HepG2 (cell line): ENCODE data around the gene F12. TPM values are rescaled to one million over a fixed set of nuclear protein-coding genes. Genes with fewer than 3 reads are reported as not detected.

Source experiments
- ATF3 ChIP-seq: sonication (generic); formaldehyde crosslinking; IDR thresholded peaks from 2 replicates; pipeline ENCODE4 v1.4.0; 2020; ENCODE audit warnings: missing genetic modification reagents
- BCL6 ChIP-seq: IDR thresholded peaks from 2 replicates; pipeline ENCODE4 v1.6.1; 2016; ENCODE audit warnings: missing genetic modification reagents, missing compliant biosample characterization
- DMTF1 ChIP-seq: sonication (generic); formaldehyde crosslinking; IDR thresholded peaks from 2 replicates; pipeline ENCODE4 v1.4.0; 2020; ENCODE audit warnings: mild to moderate bottlenecking, missing genetic modification reagents
- FOXJ3 ChIP-seq: sonication (generic); formaldehyde crosslinking; IDR thresholded peaks from 2 replicates; pipeline ENCODE4 v1.4.0; 2020; ENCODE audit warnings: missing genetic modification reagents, mild to moderate bottlenecking, borderline replicate concordance
- HIVEP1 ChIP-seq: sonication (generic); formaldehyde crosslinking; IDR thresholded peaks from 2 replicates; pipeline ENCODE4 v1.4.0; 2020; ENCODE audit warnings: mild to moderate bottlenecking, missing genetic modification reagents
- MATR3 ChIP-seq: sonication (generic); formaldehyde crosslinking; IDR thresholded peaks from 2 replicates; pipeline ENCODE4 v1.4.0; 2020; ENCODE audit warnings: missing genetic modification reagents
- NFE2L1 ChIP-seq: sonication (generic); formaldehyde crosslinking; IDR thresholded peaks from 2 replicates; pipeline ENCODE4 v1.4.0; 2020; ENCODE audit warnings: missing genetic modification reagents, mild to moderate bottlenecking, borderline replicate concordance
- PATZ1 ChIP-seq: sonication (generic); formaldehyde crosslinking; IDR thresholded peaks from 2 replicates; pipeline ENCODE4 v1.4.0; 2020; ENCODE audit warnings: missing genetic modification reagents
- REL ChIP-seq: sonication (generic); formaldehyde crosslinking; conservative IDR thresholded peaks from 2 replicates; pipeline ENCODE4 v1.8.0; 2022; ENCODE audit warnings: mild to moderate bottlenecking, missing genetic modification reagents, moderate library complexity
- SMAD3 ChIP-seq: sonication (generic); formaldehyde crosslinking; IDR thresholded peaks from 2 replicates; pipeline ENCODE4 v1.4.0; 2020; ENCODE audit warnings: missing genetic modification reagents
- SP4 ChIP-seq: sonication (generic); formaldehyde crosslinking; IDR thresholded peaks from 2 replicates; pipeline ENCODE4 v1.8.1; 2023; ENCODE audit warnings: mild to moderate bottlenecking, missing genetic modification reagents
- SRSF1 ChIP-seq: fragments of 200-400 bp; formaldehyde crosslinking; optimal IDR thresholded peaks from 2 replicates; pipeline ENCODE3; 2017; ENCODE audit warnings: mild to moderate bottlenecking, low read depth, low read length, moderate library complexity
- TBX2 ChIP-seq: sonication (generic); formaldehyde crosslinking; IDR thresholded peaks from 2 replicates; pipeline ENCODE4 v1.5.0; 2020; ENCODE audit warnings: missing genetic modification reagents, mild to moderate bottlenecking, borderline replicate concordance
- ZNF329 ChIP-seq: sonication (generic); formaldehyde crosslinking; IDR thresholded peaks from 2 replicates; pipeline ENCODE4 v1.9.0; 2021; ENCODE audit warnings: low read depth, mild to moderate bottlenecking, missing genetic modification reagents
- ZNF354B ChIP-seq: sonication (generic); formaldehyde crosslinking; IDR thresholded peaks from 2 replicates; pipeline ENCODE4 v1.8.0; 2022; ENCODE audit warnings: mild to moderate bottlenecking, missing genetic modification reagents
- ZNF383 ChIP-seq: sonication (generic); formaldehyde crosslinking; IDR thresholded peaks from 2 replicates; pipeline ENCODE4 v1.4.0; 2020; ENCODE audit warnings: missing genetic modification reagents, mild to moderate bottlenecking, borderline replicate concordance
- ZNF749 ChIP-seq: sonication (generic); formaldehyde crosslinking; IDR thresholded peaks from 2 replicates; pipeline ENCODE4 v1.8.0; 2022; ENCODE audit warnings: mild to moderate bottlenecking, missing genetic modification reagents, moderate library complexity, borderline replicate concordance
- polyA plus RNA-seq, 8 experiments: library from polyadenylated mRNA; depleted of rRNA in 3 of 8; stranded (reverse) in 7 of 8; unstranded in 1 of 8; fragments of >200 nt; fragmentation: Illumina TruSeq in 4 of 8; extraction: Trizol in 4 of 8; gene quantifications; 2 replicates each; pipeline versions ENCODE4 v1.2.1 to v1.2.3, GENCODE V29; 2011 to 2016; ENCODE audit warnings: low read depth in 4 of 8, missing spikeins in 1 of 8, mixed read lengths in 1 of 8; ENCODE audit not compliant: insufficient read depth in 1 of 8
- total RNA-seq, 5 experiments: library from RNA; depleted of rRNA; stranded (reverse); fragments of >200 nt; fragmentation: Illumina TruSeq; extraction: Trizol; gene quantifications; 2 replicates each; pipeline ENCODE4 v1.2.3, GENCODE V29; 2016; ENCODE audit warnings: low read depth in 1 of 5
- TF ChIP-seq, protein P1 (sequence below): sonication (generic); formaldehyde crosslinking; IDR thresholded peaks from 2 replicates; pipeline ENCODE4 v1.5.0; 2020; ENCODE audit warnings: missing genetic modification reagents
- TF ChIP-seq, protein P2 (sequence below): sonication (generic); formaldehyde crosslinking; IDR thresholded peaks from 2 replicates; pipeline ENCODE4 v1.4.0; 2020; ENCODE audit warnings: mild to moderate bottlenecking, missing genetic modification reagents
- TF ChIP-seq, protein P3 (sequence below): fragments of 450-650 bp; IDR thresholded peaks from 2 replicates; pipeline ENCODE4 v1.6.1; 2017; ENCODE audit warnings: mild to moderate bottlenecking

The F12 gene
- total and polyA plus RNA-seq, 2 of the 13 experiments (the other 11 are each of a cell fraction or from before 2014, with no cell fraction given), result 2.5 to 3.0 TPM

DNA sequence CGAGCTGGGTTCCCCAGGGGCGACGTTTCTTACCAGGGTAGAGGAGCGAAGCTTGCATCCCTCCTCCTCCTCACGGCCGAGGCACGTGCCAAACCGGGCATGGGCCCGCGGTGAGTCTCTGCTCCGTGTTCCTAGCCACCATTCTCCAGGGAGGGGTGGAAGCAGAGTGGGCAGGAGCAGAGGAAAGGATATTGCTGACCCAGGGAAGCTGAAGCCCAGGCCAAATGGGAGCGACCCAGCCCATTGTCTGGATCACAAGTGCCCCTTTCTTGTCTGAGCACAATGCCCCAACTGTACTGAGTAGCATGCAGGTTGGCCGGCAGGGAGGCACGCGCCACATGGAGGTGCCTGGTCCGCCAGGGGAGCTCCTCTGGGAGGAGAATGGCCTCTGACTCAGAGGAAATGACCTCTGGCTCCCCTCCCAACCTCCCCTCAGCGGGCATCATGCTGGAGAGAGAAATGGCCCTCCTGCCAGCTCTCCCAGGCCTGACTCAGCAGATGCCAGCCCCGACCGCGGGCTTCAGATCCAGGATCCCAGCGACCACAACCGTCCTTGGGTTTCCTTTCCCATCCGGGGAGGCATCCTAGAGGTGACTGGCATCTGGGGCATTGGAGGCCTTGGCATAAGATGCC is 38.4 kb upstream of the F12 start (continued):
- TF ChIP-seq PATZ1 (peak; percentile 74), MATR3 (no peak), ZNF749 (CRISPR knock-in tag) (no peak), ATF3 (CRISPR knock-in tag) (peak; percentile 54; the same call in 1 of the 2 replicates), ZNF329 (no peak), DMTF1 (no peak), ZNF383 (CRISPR knock-in tag) (no peak), REL (CRISPR knock-in tag) (no peak), FOXJ3 (CRISPR knock-in tag) (no peak), SMAD3 (no peak), TBX2 (CRISPR knock-in tag) (peak; percentile 62; the same call in 1 of the 2 replicates), NFE2L1 (CRISPR knock-in tag) (no peak), SP4 (CRISPR knock-in tag) (no peak), SRSF1 (peak; percentile 27), ZNF354B (no peak), HIVEP1 (CRISPR knock-in tag) (peak; percentile 87), BCL6 (CRISPR knock-in tag) (peak; percentile 20; the same call in 1 of the 2 replicates)
- TF ChIP-seq, protein P1, sequence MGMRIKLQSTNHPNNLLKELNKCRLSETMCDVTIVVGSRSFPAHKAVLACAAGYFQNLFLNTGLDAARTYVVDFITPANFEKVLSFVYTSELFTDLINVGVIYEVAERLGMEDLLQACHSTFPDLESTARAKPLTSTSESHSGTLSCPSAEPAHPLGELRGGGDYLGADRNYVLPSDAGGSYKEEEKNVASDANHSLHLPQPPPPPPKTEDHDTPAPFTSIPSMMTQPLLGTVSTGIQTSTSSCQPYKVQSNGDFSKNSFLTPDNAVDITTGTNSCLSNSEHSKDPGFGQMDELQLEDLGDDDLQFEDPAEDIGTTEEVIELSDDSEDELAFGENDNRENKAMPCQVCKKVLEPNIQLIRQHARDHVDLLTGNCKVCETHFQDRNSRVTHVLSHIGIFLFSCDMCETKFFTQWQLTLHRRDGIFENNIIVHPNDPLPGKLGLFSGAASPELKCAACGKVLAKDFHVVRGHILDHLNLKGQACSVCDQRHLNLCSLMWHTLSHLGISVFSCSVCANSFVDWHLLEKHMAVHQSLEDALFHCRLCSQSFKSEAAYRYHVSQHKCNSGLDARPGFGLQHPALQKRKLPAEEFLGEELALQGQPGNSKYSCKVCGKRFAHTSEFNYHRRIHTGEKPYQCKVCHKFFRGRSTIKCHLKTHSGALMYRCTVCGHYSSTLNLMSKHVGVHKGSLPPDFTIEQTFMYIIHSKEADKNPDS (CRISPR knock-in tag), result no peak
- TF ChIP-seq, protein P2, sequence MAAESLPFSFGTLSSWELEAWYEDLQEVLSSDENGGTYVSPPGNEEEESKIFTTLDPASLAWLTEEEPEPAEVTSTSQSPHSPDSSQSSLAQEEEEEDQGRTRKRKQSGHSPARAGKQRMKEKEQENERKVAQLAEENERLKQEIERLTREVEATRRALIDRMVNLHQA (CRISPR knock-in tag), result no peak
- TF ChIP-seq, protein P3, sequence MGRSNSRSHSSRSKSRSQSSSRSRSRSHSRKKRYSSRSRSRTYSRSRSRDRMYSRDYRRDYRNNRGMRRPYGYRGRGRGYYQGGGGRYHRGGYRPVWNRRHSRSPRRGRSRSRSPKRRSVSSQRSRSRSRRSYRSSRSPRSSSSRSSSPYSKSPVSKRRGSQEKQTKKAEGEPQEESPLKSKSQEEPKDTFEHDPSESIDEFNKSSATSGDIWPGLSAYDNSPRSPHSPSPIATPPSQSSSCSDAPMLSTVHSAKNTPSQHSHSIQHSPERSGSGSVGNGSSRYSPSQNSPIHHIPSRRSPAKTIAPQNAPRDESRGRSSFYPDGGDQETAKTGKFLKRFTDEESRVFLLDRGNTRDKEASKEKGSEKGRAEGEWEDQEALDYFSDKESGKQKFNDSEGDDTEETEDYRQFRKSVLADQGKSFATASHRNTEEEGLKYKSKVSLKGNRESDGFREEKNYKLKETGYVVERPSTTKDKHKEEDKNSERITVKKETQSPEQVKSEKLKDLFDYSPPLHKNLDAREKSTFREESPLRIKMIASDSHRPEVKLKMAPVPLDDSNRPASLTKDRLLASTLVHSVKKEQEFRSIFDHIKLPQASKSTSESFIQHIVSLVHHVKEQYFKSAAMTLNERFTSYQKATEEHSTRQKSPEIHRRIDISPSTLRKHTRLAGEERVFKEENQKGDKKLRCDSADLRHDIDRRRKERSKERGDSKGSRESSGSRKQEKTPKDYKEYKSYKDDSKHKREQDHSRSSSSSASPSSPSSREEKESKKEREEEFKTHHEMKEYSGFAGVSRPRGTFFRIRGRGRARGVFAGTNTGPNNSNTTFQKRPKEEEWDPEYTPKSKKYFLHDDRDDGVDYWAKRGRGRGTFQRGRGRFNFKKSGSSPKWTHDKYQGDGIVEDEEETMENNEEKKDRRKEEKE, result no peak
